ENCODE measurements around the gene DNMT1. TPM values are rescaled to one million over a fixed set of nuclear protein-coding genes. Genes with fewer than 3 reads are reported as not detected.
"Not testable (repeated sequence)": the region's sequence is repeated elsewhere in the genome, so short reads cannot be mapped to it uniquely, and the experiment has no call there.

DNMT1 gene
- total and polyA plus RNA-seq, 8 donors = 16.6 to 92.0 (median 44.8) TPM

DNA sequence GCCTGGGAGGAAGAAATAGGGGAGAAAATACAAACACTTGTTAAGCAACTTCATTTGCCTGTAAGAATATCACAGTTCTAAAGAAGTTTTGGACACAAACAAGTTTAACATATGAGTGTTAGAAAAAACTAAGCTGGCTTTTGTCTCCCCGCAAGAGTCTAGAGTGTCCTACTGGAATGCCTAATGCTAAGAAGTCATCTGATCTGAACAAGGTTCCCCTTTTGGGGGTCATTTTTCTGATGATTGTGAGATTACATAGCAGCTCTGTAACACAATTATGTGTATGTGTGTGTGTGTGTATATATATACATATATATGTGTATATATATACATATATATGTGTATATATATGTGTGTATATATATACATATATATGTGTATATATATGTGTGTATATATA lies 12.7 kb downstream of the DNMT1 start:
- DNase-seq = no peak
- no peaks in the 10 kb centered on the region for H3K9me3 ChIP-seq
- intact Hi-C loops (cut with DNase I; ENCODE audit: low total_unique reads) = no loop called here
- WGBS, 5 donors = 48 to 96% (median 95%) methylated on average over 1 of the region's 1 CpG
- TF ChIP-seq EP300 (IDR thresholded peaks at IDR 0.05) (no peak), POLR2AphosphoS5 (IDR thresholded peaks at IDR 0.05) (no peak), POLR2A (IDR thresholded peaks at IDR 0.05) (no peak)
- TF ChIP-seq, protein P1, sequence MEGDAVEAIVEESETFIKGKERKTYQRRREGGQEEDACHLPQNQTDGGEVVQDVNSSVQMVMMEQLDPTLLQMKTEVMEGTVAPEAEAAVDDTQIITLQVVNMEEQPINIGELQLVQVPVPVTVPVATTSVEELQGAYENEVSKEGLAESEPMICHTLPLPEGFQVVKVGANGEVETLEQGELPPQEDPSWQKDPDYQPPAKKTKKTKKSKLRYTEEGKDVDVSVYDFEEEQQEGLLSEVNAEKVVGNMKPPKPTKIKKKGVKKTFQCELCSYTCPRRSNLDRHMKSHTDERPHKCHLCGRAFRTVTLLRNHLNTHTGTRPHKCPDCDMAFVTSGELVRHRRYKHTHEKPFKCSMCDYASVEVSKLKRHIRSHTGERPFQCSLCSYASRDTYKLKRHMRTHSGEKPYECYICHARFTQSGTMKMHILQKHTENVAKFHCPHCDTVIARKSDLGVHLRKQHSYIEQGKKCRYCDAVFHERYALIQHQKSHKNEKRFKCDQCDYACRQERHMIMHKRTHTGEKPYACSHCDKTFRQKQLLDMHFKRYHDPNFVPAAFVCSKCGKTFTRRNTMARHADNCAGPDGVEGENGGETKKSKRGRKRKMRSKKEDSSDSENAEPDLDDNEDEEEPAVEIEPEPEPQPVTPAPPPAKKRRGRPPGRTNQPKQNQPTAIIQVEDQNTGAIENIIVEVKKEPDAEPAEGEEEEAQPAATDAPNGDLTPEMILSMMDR (IDR thresholded peaks at IDR 0.05) = no peak
- H3K27me3 ChIP-seq = no peaks in the 10 kb centered on the region
- H3K27ac ChIP-seq = no peak overlapping the region
- no peaks in the 10 kb centered on the region for H3K4me1 ChIP-seq
- H3K36me3 ChIP-seq = peaks cover 30 to 88% (median 76%) of the 10 kb centered on the region in 4 donors
- no peak overlapping the region for H3K4me3 ChIP-seq

DNA sequence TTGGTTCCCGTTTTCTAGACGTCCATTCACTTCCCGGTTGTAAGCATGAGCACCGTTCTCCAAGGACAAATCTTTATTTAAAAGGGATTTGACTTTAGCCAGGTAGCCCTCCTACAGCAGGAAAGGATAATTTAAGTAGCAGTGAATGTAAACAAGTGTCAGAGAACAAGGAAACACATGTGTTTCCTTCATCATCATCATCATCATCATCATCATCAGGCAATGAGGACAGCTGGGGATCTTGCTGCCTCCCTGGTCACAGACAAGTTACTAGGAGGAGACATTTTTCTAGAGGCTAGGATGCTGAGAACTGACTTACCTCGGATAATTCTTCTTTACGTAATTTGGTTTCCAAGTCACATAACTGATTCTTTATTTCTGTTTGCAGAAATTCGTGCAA lies 14.3 kb downstream of the DNMT1 start:
- peaks cover 36 to 89% (median 79%) of the 10 kb centered on the region in 4 donors for H3K36me3 ChIP-seq
- intact Hi-C loops (cut with DNase I; ENCODE audit: low total_unique reads) = no loop called here
- no peak for DNase-seq
- no peak overlapping the region for H3K27ac ChIP-seq
- H3K27me3 ChIP-seq = no peaks in the 10 kb centered on the region
- no peak for TF ChIP-seq POLR2A (IDR thresholded peaks at IDR 0.05)
- no peak for TF ChIP-seq EP300 (IDR thresholded peaks at IDR 0.05)
- no peak for TF ChIP-seq POLR2AphosphoS5 (IDR thresholded peaks at IDR 0.05)
- TF ChIP-seq, protein P1 (IDR thresholded peaks at IDR 0.05) = no peak
- no peaks in the 10 kb centered on the region for H3K9me3 ChIP-seq
- 84 to 89% (median 85%) methylated on average over 7 of the region's 7 CpGs for WGBS, 5 donors
- H3K4me1 ChIP-seq = no peaks in the 10 kb centered on the region
- H3K4me3 ChIP-seq = no peak overlapping the region

DNA sequence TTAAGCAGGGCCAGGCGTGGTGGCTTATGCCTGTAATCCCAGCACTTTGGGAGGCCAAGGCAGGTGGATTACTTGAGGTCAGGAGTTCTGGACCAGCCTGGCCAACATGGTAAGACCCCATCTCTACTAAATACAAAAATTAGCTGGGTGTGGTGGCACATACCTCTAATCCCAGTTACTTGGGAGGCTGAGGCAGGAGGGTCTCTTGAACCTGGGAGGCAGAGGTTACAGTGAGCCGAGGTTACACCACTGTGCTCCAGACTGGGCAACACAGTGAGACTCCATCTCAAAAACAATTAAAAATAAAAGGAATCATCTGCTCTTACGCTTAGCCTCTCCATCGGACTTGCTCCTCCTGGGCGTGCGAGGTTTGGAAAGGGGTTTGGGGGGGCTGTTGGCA lies 14.7 kb downstream of the DNMT1 start:
- H3K27ac ChIP-seq; H3K4me3 ChIP-seq; H3K4me1 ChIP-seq; DNase-seq; H3K9me3 ChIP-seq; H3K27me3 ChIP-seq; intact Hi-C loops (cut with DNase I; ENCODE audit: low total_unique reads): not testable (repeated sequence)
- peaks cover 37 to 89% (median 79%) of the 10 kb centered on the region in 4 donors for H3K36me3 ChIP-seq
- WGBS, 5 donors = 91 to 98% (median 97%) methylated on average over 6 of the region's 6 CpGs

DNA sequence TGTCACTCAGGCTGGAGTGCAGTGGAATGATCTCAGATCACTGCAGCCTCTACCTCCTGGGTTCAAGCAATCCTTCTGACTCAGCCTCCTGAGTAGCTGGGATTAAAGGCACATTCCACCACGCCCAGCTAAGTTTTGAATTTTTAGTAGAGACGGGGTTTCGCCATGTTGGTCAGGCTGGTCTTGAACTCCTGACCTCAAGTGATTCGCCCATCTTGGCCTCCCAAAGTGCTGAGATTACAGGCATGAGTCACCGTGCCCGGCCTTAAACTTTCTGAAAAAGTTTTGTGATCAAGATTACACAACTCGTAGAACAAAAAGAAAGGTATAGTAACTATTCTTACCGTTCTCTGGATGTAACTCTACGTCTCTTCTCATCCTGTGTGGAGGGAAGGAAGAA lies 21.2 kb downstream of the DNMT1 start:
- Histone ChIP-seq H3K27ac (no peak overlapping the region), H3K36me3 (peaks cover 58 to 99% (median 98%) of the 10 kb centered on the region in 4 donors), H3K4me1 (no peaks in the 10 kb centered on the region), H3K27me3 (no peaks in the 10 kb centered on the region), H3K4me3 (no peak overlapping the region), H3K9me3 (no peaks in the 10 kb centered on the region)
- 69 to 78% (median 72%) methylated on average over 9 of the region's 9 CpGs for WGBS, 5 donors
- DNase-seq = no peak
- intact Hi-C loops (cut with DNase I; ENCODE audit: low total_unique reads) = no loop called here
- TF ChIP-seq POLR2A (IDR thresholded peaks at IDR 0.05) = no peak
- no peak for TF ChIP-seq EP300 (IDR thresholded peaks at IDR 0.05)
- no peak for TF ChIP-seq POLR2AphosphoS5 (IDR thresholded peaks at IDR 0.05)
- TF ChIP-seq, protein P1 (IDR thresholded peaks at IDR 0.05) = no peak

DNA sequence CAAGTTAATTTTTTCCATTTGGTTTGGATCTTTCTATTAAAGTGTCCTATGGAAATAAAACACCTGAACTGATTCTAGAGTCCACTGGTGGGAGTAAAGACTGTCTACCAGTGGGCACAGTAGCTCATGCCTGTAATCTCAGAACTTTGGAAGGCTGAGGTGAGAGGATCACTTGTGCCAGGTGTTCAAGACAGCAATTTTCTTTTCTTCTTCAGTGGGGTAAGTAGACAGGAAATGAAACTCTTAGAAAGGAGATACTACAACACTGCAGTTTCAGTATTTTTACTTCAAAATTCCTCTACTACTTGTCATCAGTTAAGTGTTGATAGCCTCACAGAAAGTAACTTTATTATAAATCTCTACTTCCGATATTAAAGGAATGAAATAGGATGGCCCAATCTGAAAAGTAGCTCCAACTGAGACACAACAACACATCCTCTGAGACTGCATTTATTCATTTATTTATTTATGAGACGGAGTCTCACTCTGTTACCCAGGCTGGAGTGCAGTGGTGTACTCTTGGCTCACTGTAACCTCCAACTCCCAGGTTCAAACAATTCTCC lies 26.3 kb downstream of the DNMT1 start:
- DNase-seq = no peak
- WGBS, 5 donors = 93 to 96% (median 96%) methylated on average over 2 of the region's 2 CpGs
- Histone ChIP-seq H3K27ac (no peak overlapping the region), H3K4me1 (no peaks in the 10 kb centered on the region), H3K4me3 (no peak overlapping the region), H3K36me3 (peaks cover 65 to 100% (median 97%) of the 10 kb centered on the region in 4 donors), H3K9me3 (no peaks in the 10 kb centered on the region), H3K27me3 (no peaks in the 10 kb centered on the region)
- TF ChIP-seq POLR2AphosphoS5 (IDR thresholded peaks at IDR 0.05) = no peak
- no peak for TF ChIP-seq EP300 (IDR thresholded peaks at IDR 0.05)
- TF ChIP-seq, protein P1 (IDR thresholded peaks at IDR 0.05) = no peak
- no peak for TF ChIP-seq POLR2A (IDR thresholded peaks at IDR 0.05)
- intact Hi-C loops (cut with DNase I; ENCODE audit: low total_unique reads) = no loop called here
